Ishikawa (cell line): Measurements from ENCODE around the gene GDI2.

Experiments
- CEBPB ChIP-seq: IDR thresholded peaks from 2 replicates; pipeline ENCODE4 v1.6.1; 2012
- CREB1 ChIP-seq: IDR thresholded peaks from 2 replicates; pipeline ENCODE4 v1.6.1; 2012; ENCODE audit warnings: low read depth
- EGR1 ChIP-seq: IDR thresholded peaks from 2 replicates; pipeline ENCODE4 v1.6.1; 2012
- EP300 ChIP-seq: IDR thresholded peaks from 2 replicates; pipeline ENCODE4 v1.6.1; 2012; ENCODE audit warnings: borderline replicate concordance
- FOXM1 ChIP-seq: IDR thresholded peaks from 2 replicates; pipeline ENCODE4 v1.6.1; 2012; ENCODE audit warnings: low read depth, borderline replicate concordance
- NFIC ChIP-seq: IDR thresholded peaks from 2 replicates; pipeline ENCODE4 v1.6.1; 2012
- RAD21 ChIP-seq: IDR thresholded peaks from 2 replicates; pipeline ENCODE4 v1.6.1; 2012; ENCODE audit warnings: low read depth
- TAF1 ChIP-seq: IDR thresholded peaks from 2 replicates; pipeline ENCODE4 v1.6.1; 2012; ENCODE audit warnings: low read depth, mild to moderate bottlenecking
- TCF12 ChIP-seq: IDR thresholded peaks from 2 replicates; pipeline ENCODE4 v1.6.1; 2012; ENCODE audit warnings: low read depth
- TEAD4 ChIP-seq: IDR thresholded peaks from 2 replicates; pipeline ENCODE4 v1.6.1; 2012
- YY1 ChIP-seq: IDR thresholded peaks from 2 replicates; pipeline ENCODE4 v1.6.1; 2012; ENCODE audit warnings: low read depth
- ZBTB7A ChIP-seq: IDR thresholded peaks from 2 replicates; pipeline ENCODE4 v1.6.1; 2012; ENCODE audit warnings: low read depth
- TF ChIP-seq, protein P1 (sequence below): IDR thresholded peaks from 2 replicates; pipeline ENCODE4 v1.6.1; 2012
- TF ChIP-seq, protein P2 (sequence below): IDR thresholded peaks from 2 replicates; pipeline ENCODE4 v1.6.1; 2012
- TF ChIP-seq, protein P3 (sequence below): IDR thresholded peaks from 2 replicates; pipeline ENCODE4 v1.6.1; 2012; ENCODE audit warnings: low read depth, mild to moderate bottlenecking

The GDI2 gene

DNA sequence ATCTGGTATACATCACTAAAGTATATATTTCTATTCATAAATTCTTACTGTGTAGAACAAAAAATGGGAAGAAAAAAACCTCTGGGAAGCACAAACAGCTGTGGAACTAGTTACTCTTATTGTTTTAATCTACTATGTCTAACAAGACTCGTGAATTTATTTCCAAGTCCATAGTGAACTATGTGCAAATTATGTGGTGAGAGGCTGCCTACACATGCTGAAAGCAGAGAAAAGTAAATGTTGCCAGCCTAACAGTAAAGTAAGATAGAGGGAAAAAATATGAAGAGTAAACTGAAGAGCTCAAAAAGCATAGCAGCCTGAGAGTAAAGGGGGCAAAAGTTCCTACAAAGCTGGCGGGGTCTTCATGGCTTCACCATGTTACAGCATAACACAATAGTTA, 3.0 kb downstream of the GDI2 start:
- TF ChIP-seq EGR1 (no peak), EP300 (no peak), FOXM1 (no peak), NFIC (no peak), TCF12 (no peak), YY1 (no peak)

DNA sequence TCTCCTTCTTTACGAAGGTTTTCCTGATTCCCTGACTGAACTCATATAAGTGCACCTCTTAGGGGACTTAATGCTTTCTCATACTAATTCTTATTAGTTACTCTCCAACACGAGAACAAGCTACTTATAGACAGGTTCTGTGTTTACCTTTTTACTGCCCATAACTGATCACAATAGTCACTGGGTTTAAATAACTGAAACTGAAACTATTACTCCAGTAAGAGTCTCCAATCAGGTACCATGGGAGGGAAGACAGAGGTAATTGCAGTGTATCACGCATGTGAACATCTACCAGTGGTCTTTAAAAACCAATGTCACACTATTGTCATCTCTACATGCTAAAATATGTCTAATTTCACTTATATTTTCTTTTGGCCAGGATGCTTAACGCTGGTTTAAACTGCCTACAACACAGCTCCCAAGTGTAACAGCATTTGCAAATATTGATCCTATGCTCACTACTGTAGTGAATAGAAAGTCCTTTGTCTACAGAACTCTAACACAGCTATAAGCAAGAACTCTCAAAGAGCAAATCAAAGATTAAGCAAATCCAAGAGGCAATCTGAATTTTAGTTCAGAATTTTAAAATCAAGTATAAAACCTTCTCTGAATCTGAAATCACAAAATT, 3.6 kb downstream of the GDI2 start:
- no peak for TF ChIP-seq ZBTB7A
- no peak for TF ChIP-seq EGR1
- no peak for TF ChIP-seq FOXM1
- no peak for TF ChIP-seq EP300
- no peak for TF ChIP-seq CREB1

DNA sequence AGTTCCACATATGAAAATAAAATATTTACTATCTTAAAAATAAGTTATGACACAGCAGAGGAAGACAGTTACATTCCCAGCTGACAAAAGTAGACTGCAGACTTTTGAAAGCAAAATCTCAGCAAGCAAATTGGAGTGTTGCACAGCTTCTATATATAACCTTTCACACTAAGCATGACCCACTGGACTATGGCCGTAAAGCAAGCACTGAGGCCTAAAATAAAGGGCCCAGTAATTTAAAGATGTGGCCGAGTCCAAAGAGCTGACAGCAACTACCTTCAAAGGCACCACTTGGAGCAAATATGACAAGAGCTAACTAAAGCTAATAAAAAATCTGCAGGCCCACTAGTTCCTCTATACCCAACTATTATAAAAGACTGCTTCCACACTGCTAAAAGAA, 6.5 kb downstream of the GDI2 start:
- TF ChIP-seq EGR1 (no peak), RAD21 (no peak), FOXM1 (no peak), TCF12 (no peak), EP300 (no peak), NFIC (no peak), YY1 (no peak), CEBPB (no peak), CREB1 (no peak), TAF1 (no peak), TEAD4 (no peak), ZBTB7A (no peak)
- TF ChIP-seq, protein P1, sequence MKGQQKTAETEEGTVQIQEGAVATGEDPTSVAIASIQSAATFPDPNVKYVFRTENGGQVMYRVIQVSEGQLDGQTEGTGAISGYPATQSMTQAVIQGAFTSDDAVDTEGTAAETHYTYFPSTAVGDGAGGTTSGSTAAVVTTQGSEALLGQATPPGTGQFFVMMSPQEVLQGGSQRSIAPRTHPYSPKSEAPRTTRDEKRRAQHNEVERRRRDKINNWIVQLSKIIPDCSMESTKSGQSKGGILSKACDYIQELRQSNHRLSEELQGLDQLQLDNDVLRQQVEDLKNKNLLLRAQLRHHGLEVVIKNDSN = no peak
- TF ChIP-seq, protein P2, sequence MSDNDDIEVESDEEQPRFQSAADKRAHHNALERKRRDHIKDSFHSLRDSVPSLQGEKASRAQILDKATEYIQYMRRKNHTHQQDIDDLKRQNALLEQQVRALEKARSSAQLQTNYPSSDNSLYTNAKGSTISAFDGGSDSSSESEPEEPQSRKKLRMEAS = no peak
- TF ChIP-seq, protein P3, sequence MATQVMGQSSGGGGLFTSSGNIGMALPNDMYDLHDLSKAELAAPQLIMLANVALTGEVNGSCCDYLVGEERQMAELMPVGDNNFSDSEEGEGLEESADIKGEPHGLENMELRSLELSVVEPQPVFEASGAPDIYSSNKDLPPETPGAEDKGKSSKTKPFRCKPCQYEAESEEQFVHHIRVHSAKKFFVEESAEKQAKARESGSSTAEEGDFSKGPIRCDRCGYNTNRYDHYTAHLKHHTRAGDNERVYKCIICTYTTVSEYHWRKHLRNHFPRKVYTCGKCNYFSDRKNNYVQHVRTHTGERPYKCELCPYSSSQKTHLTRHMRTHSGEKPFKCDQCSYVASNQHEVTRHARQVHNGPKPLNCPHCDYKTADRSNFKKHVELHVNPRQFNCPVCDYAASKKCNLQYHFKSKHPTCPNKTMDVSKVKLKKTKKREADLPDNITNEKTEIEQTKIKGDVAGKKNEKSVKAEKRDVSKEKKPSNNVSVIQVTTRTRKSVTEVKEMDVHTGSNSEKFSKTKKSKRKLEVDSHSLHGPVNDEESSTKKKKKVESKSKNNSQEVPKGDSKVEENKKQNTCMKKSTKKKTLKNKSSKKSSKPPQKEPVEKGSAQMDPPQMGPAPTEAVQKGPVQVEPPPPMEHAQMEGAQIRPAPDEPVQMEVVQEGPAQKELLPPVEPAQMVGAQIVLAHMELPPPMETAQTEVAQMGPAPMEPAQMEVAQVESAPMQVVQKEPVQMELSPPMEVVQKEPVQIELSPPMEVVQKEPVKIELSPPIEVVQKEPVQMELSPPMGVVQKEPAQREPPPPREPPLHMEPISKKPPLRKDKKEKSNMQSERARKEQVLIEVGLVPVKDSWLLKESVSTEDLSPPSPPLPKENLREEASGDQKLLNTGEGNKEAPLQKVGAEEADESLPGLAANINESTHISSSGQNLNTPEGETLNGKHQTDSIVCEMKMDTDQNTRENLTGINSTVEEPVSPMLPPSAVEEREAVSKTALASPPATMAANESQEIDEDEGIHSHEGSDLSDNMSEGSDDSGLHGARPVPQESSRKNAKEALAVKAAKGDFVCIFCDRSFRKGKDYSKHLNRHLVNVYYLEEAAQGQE = no peak

DNA sequence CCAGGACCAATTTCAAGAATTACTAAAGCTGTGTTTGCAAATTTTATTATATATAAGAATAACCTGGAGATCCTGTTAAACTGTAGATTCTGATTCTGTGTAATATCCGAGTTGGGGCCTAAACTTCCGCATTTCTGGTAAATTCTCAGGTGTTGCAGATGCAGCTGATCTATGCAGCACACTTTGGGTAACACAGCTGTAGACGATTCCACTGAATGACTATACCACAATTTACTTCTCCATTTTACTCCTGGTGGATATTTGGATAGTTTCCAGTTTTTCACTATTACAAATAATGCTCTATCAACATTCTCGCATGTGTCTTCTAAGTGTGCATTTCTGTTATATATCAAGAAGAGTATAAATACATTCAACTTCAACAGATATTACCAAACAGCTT, 7.5 kb downstream of the GDI2 start:
- TF ChIP-seq ZBTB7A (no peak), TAF1 (no peak), EGR1 (no peak), NFIC (no peak), TCF12 (no peak), CEBPB (no peak), FOXM1 (no peak), EP300 (no peak), TEAD4 (no peak), YY1 (no peak), CREB1 (no peak), RAD21 (no peak)
- TF ChIP-seq, protein P3 = no peak
- TF ChIP-seq, protein P1 = no peak
- TF ChIP-seq, protein P2 = no peak

DNA sequence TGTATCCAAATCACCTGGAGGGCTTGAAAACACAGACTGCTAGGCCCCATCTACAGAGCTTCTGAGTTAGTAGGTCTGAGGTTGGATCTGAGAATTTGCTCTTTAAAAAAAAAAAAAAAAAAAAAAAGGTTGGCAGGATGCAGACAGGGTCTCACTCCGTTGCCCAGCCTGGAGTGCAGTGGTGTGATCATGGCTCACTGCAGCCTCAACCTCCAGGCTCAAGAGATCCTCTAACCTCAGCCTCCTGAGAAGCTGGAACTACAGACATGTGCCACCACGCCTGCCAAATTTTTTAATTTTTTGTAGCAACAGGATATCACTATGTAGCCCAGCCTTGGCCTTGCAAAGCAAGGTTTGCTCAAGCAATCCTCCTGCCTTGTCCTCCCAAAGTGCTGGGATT, 8.0 kb downstream of the GDI2 start:
- TF ChIP-seq TAF1 (no peak), TEAD4 (no peak), YY1 (no peak), EP300 (no peak), CREB1 (no peak), CEBPB (no peak), RAD21 (no peak), FOXM1 (no peak)
- TF ChIP-seq, protein P1 = no peak
- TF ChIP-seq, protein P3 = no peak
